RCC 7860 (cell line): ENCODE measurements around the gene STAT5A.

ENCODE experiments used
- DNase-seq: peaks from one replicate; pipeline ENCODE4 v3.0.0-alpha.2; 2015; ENCODE audit warnings: low spot score
- FAIRE-seq: peaks from 2 replicates; lab custom pipeline; 2012; peaks lifted over from hg19 to GRCh38; lab: Jason Lieb, UNC

Gene STAT5A

GRCh38 chr17:42266918-42267766 lies 21.2 kb upstream of the STAT5A start:
- FAIRE-seq (no peak), DNase-seq (no peak)

GRCh38 chr17:42268236-42268635 lies 20.1 kb upstream of the STAT5A start:
- FAIRE-seq (no peak), DNase-seq (no peak)

- DNase-seq (no peak), FAIRE-seq (no peak)
These were observed 18.1 kb upstream of the STAT5A start for GRCh38 chr17:42270170-42270535.

GRCh38 chr17:42270596-42270995 lies 17.7 kb upstream of the STAT5A start:
- FAIRE-seq (no peak), DNase-seq (no peak)

GRCh38 chr17:42271006-42271778 lies 17.1 kb upstream of the STAT5A start:
- FAIRE-seq (no peak), DNase-seq (no peak)

- no peak for DNase-seq
- no peak for FAIRE-seq
These were observed 16.6 kb upstream of the STAT5A start for GRCh38 chr17:42271779-42272035.

GRCh38 chr17:42272162-42272907 lies 16.0 kb upstream of the STAT5A start:
- FAIRE-seq = no peak
- no peak for DNase-seq

GRCh38 chr17:42273474-42274252 lies 14.6 kb upstream of the STAT5A start:
- no peak for FAIRE-seq
- no peak for DNase-seq

GRCh38 chr17:42274253-42274542 lies 14.1 kb upstream of the STAT5A start:
- DNase-seq (no peak), FAIRE-seq (no peak)

GRCh38 chr17:42274812-42275526 lies 13.3 kb upstream of the STAT5A start:
- no peak for DNase-seq
- no peak for FAIRE-seq

GRCh38 chr17:42275527-42276358 lies 12.6 kb upstream of the STAT5A start:
- DNase-seq (no peak), FAIRE-seq (no peak)

GRCh38 chr17:42276359-42276608 lies 12.0 kb upstream of the STAT5A start, which contains the start of gene STAT5B:
STAT5B (minus strand) TSS chr17:42276391; CDS start chr17:42232127, 44,264 bp downstream.
- DNase-seq (peak; percentile 16), FAIRE-seq (no peak)

GRCh38 chr17:42276609-42277341 lies 11.5 kb upstream of the STAT5A start:
- peak; percentile 81 for DNase-seq
- no peak for FAIRE-seq

- DNase-seq (no peak), FAIRE-seq (no peak)
These were observed 11.0 kb upstream of the STAT5A start for GRCh38 chr17:42277342-42277712.

- FAIRE-seq (no peak), DNase-seq (no peak)
These were observed 8.3 kb upstream of the STAT5A start for GRCh38 chr17:42279776-42280630.

GRCh38 chr17:42281571-42282096 lies 6.7 kb upstream of the STAT5A start:
- no peak for FAIRE-seq

GRCh38 chr17:42282478-42283080 lies 5.7 kb upstream of the STAT5A start:
- FAIRE-seq = no peak

More at GRCh38 chr17:42281571-42282096, 6.7 kb upstream of the STAT5A start:
- DNase-seq = no peak

More at GRCh38 chr17:42282478-42283080, 5.7 kb upstream of the STAT5A start:
- DNase-seq = no peak
